ENCODE results near the gene NEIL1.
"Not testable (repeated sequence)": the region's sequence is repeated elsewhere in the genome, so short reads cannot be mapped to it uniquely, and the experiment has no call there.

Gene NEIL1

DNA sequence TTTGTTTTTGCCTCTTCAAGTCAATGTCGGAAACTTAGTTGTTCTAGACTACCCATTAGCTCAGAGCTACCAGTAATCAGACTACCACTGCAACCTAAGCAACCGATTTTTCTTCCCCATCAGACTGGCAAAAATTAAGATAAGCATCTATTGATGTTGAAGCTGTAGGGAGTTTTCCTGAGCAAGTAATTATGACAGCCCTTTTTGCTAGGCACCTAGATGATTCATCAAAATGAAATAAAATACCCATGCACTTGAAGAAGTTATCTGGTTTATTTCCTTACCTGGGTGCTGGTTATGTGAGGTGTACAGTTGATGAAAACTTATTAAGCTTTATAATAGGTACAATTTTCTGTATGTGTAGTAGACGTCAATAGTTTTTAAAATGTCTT lies 11.5 kb upstream of the NEIL1 start:
- DNase-seq: no peak

DNA sequence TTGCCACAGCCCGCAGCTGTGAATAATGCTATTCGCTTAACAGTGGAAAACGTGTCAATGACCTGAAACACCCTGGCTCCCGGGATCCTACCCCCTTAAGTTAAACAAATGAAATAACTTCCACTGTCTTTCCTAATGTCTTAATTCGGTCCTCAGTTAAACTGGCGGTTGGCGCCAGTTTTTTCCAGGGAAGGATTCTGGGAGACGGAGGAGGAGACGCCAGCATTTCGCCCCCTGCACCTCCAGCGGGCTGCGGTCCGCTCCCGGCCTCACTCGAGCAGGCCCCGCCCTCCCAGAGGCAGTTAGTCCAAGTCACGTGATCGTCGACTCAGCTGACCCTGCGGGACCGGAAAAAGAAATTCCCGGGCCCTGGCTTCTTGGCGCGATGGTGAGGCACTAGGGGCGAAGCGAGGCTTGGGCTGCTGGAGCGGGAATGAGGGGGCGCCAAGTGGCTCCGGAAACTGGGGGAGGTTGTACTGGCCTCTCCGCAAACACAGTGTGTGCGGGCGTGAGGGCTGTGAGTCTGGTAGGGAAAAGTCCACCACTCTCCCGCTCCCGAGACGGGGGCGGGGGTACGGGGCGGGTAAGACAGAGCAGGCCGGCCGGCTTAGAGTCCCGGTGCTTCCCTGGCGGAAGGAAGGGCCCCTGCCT lies 11.0 kb upstream of the NEIL1 start, which contains the start of gene COMMD4:
Gene COMMD4 (plus strand): TSS at position 359 of the 651 bp plus-strand sequence. CDS start 27 bp downstream, at position 386.
- peak; percentile 21 to 65 (median 48) for DNase-seq

DNA sequence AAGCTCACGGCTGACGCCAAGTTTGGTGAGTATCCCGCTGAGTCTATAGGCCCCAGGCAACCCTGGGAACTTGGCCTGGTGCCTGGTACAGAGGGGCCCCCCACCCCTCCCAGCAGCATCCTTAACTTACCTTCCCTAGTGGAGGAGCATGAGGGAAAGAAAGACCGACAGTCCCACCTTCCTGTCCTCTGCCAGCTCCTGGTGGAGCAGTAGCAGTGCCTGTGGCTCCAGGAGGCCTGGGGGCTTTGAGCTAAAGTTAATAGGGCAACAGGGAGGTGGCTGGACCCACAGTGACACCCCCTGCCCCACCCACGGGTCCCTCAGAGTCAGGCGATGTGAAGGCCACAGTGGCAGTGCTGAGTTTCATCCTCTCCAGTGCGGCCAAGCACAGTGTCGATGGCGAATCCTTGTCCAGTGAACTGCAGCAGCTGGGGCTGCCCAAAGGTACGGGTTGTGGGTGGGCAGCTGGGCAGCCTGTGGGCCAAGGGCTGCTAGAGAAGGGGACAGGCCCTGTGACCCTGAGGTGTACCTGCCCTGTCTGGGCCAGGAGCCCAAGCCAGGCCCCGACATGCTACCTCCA lies 8.1 kb upstream of the NEIL1 start:
- DNase-seq: no peak

DNA sequence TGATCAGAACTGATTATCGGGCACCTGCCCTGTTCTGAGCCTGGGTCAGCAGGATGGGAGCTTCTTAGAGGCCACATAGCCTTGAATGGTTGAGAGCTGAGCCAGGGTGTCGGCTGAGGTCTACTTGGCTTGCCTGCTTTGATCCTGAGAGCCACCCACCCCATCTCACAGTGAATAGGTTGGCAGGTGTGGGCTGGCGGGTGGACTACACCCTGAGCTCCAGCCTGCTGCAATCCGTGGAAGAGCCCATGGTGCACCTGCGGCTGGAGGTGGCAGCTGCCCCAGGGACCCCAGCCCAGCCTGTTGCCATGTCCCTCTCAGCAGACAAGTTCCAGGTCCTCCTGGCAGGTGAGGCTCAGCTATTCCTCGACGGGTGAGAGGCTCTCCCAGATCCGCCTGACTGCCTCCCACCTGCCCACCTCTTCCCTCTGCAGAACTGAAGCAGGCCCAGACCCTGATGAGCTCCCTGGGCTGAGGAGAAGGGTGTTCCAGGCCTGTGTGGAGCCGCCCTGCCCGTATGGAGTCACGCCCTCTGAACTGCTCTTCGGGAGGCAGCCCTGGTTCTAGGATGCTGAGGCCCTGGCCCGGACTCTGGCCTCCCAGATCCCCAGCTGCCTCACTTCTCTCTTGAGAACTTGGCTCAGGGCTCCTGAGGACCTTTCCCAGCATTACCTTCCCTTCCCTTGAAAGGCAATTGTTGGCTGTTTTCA lies 7.2 kb upstream of the NEIL1 start:
- no peak for DNase-seq

DNA sequence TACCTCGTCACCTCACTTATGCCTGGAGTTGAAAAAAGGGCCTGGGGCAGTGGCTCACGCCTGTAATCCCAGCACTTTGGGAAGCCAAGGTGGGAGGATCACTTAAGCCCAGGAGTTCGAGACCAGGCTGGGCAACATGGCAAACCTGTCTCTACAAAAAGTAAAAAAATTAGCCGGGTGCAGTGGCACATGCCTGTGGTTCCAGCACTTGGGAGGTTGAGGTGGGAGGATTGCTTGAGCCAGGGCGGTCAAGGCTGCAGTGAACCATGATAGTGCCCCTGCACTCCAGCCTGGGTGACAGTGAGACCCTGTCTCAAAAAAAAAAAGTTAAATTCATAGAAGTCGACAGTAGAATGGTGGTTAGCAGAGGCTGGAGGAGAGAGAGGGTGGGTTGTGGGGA lies 4.6 kb upstream of the NEIL1 start:
- DNase-seq: no peak

DNA sequence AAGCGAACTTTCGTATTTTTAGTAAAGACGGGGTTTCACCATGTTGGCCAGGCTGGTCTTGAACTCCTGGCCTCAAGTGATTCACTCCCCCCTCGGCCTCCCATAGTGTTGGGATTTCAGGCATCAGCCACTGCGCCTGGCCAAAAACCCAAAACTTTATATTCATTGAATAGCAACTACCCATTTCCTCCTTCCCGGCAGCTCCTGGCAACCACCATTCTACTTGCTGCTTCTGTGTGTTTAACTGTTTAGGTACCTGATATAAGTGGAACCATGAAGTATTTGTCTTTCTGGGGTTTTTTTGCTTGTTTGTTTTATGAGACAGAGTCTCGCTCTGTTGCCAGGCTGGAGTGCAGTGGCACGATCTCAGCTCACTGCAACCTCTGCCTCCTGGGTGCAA lies 2.9 kb upstream of the NEIL1 start:
- DNase-seq: not testable (repeated sequence)

DNA sequence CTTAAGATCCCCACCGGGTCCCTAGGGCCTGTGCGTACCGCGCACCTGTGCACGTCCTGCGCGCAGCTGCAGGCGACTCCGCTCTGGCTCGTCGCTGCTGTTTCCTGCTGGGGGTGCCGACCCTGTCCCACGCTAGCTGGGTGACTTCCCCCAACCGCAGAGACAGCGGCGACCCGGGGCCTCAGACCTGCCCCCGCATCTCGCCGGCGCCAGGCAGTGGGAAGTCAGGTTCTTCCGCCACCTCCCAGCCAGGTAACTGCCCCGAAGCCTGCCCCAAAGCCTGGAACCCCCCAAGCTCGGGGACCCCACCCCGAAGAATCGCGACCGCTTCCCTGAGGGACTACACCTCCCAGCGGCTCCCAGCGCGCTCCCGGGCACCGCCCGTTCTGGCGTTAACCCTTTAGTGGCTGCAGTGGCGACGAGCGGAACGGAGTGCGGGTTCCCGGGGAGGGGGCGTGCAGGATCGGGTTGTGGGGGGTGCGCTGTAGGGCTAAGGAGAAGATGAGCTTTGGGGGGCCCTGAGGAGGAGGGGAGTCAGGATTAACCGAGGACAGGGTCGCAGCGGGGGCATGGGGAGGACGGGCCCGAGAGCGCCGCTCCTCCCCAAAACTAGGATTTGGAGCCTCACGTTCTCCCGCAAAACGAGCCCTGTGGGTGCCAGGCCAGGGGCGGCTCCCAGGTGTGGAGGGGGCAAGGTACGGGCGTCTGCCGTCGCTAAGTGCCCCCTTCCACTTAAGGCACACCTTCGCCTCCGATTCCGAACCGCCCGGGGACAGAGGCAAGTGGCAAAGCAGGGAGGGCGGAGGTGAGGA lies 589 bp downstream of the NEIL1 start:
- DNase-seq: peak; percentile 24 to 72 (median 56)

DNA sequence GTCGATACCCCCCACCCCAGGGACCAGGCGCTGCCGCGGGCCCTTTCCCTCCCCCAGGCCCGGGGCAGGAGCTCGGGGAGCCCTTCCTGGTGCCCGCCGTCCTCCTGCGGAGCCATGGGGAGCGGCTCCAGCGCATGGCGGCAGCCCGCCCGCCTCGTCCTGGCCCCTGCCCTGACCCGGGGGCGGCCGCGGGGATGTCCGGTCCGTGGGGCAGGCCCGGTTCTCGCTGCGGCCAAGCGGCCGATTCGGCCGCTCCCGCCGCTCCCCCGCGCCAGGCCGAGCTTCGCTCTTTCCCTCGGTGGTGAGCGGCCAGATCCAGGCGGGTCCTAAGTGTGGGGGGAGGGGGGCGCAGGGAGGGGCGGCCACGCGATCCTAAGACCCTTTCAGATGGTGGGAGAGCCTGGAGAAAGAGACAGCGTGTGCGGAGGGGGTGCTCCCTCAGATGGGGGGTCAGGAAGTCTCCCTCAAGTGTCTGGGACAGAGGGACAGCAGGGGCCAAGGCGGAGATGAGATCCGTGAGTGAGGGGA lies 1.3 kb downstream of the NEIL1 start:
- peak in 1 of 6 experiments; percentile 9 for DNase-seq

DNA sequence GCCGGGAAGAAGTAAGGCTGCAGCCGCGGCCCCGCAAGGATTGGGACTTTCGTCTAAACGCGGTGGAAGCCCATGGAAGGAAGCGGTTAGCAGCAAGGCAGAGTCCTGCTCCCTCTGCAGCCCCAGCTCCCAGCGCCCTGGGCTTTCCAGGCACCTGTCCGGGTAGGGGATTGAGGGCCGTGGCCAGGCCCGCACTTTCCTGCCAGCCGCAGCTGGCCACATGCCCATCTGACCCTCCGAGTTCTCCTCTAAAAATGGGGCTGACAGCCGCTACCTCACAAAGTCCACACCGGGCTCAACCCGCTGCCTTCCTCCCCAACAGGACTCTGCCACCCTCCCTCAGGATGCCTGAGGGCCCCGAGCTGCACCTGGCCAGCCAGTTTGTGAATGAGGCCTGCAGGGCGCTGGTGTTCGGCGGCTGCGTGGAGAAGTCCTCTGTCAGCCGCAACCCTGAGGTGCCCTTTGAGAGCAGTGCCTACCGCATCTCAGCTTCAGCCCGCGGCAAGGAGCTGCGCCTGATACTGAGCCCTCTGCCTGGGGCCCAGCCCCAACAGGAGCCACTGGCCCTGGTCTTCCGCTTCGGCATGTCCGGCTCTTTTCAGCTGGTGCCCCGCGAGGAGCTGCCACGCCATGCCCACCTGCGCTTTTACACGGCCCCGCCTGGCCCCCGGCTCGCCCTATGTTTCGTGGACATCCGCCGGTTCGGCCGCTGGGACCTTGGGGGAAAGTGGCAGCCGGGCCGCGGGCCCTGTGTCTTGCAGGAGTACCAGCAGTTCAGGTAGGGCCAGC lies 1.9 kb downstream of the NEIL1 start:
- DNase-seq: peak in 2 of 6 experiments; percentile 17 to 35

DNA sequence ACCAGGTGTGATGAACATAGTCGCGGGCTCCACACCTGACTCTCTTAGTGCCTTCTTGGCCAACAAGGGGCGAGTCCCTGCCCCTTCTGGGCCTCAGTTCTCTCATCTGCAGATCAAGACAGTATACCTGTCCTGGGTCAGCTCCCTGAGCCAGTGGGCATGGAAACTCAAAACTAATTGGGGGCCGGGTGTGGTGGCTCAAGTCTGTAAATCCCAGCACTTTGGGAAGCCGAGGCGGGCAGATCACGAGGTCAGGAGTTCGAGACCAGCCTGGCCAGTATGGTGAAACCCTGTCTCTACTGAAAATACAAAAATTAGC lies 2.5 kb downstream of the NEIL1 start:
- not testable (repeated sequence) for DNase-seq

DNA sequence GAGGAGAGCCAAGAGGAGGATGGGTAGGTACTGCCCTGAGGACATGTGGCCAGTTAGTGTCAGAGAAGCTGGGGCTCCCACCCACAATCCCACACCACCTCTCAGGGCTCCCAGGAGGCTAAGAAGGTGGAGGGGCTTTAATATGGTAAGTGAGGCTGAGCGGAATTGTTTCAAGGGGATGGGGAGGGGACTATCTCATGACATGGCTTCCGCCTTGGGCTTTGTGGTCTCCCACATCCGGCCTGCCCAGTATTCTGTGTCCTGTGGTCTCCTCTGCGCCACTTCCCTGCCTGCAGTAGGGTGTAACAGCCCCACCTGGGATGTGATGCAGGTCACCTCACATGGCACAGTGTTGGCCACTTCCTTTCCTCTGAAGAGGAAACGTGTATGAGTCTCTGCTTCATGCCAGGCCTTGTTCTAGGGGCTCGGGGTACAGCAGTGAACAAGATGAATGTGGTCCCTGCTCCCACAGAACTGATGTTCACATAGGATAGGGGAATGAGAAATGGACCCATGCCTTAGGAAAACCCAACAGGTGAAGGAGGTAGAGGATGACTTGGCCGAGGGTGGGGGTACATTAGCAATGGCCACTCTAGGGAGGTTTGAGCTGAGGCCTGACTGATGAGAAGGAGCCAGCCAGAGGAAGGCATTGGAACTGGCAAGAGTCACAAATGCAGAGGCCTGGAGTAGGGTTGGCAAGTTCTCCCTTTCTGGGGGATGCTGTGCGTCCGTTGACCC lies 3.2 kb downstream of the NEIL1 start:
- peak; percentile 28 to 89 (median 68) for DNase-seq

DNA sequence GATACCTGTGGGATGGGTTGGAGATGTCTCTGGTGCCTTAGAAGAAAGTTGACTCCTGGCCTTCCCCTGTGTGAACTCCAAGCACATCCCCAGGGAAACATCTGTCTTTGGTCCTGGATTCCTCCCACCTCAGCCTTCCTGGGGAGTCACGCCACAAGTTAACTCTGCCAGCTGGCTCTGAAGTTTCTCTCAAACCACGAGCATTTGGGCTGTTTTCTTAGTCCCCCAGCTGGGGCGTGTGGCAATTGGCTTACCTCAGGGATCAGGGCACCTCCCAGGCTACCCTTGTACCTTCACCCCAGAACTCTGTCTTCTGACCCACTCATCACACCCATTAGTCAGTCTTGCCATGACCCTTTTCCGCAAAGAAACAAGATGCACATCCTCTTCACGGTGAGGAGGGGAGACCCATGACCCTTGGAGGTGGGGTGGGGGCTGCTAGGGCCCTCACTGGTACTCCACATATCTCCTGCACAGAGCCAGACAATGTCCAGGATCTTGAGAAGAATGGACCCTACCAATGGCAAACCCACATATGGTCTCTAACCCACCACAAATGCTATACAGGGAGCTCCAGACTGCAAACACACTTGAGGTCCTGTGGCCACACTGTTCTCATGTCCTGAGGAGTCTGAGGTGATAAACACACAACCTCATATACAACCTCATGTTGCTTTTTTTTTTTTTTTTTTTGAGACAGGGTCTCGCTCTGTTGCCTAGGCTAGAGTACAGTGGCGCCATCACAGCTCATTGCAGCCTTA lies 3.9 kb downstream of the NEIL1 start:
- DNase-seq: peak in 2 of 6 experiments; percentile 24 to 49

DNA sequence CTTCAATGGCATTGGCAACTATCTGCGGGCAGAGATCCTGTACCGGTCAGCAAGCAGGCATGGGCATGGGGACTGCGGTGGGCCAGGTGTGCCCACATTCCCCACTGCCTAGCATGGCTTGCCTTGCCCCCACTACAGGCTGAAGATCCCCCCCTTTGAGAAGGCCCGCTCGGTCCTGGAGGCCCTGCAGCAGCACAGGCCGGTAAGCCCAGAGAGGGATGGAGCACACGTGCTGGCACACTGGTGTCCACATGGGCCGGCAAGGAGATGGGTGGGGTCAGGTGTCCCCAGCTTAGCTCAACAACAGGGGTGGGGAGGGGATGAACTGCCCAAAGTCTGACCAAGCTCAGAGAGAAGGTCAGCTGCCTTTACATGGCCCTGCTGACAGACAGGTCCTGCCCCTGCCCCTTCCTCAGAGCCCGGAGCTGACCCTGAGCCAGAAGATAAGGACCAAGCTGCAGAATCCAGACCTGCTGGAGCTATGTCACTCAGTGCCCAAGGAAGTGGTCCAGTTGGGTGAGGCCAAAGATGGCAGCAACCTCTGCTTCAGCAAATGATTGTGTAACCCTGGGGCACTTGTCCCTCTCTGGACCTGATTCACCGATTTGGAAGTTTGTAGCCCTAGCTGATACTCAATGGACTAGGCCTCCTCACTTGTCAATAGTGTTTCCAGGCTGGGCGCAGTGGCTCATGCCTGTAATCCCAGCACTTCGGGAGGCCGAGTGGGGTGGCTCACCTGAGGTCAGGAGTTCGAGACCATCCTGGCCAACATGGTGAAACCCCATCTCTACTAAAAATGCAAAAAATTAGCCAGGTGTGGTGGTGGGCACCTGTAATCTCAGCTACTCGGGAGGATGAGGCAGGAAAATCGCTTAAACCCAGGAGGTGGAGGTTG lies 5.6 kb downstream of the NEIL1 start:
- DNase-seq: no peak

DNA sequence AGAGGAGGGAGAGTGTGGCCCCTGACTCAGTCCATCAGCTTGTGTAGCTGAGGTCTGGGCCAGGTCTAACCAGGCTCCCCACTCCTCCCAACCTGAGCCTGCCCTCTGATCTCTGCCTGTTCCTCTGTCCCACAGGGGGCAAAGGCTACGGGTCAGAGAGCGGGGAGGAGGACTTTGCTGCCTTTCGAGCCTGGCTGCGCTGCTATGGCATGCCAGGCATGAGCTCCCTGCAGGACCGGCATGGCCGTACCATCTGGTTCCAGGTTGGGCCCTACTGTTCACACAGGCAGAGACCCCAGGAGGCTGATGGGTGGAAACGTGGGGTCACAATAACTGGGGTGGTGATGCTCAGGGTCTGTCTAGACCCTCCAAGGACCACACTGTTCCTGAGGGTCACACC lies 6.8 kb downstream of the NEIL1 start:
- no peak for DNase-seq

DNA sequence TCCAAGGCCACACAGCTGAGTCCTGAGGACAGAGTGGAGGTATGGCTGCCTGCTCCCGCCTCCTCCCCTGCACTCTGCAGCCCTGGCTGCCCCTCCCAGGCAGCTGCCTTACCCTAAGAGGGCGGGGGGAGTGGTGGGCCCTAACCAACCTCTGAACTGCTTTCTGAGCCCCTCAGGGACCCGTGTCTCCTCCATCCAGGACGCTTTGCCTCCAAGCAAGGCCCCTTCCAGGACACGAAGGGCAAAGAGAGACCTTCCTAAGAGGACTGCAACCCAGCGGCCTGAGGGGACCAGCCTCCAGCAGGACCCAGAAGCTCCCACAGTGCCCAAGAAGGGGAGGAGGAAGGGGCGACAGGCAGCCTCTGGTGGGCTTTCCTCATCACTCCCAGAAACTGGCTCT lies 7.6 kb downstream of the NEIL1 start:
- no peak for DNase-seq

DNA sequence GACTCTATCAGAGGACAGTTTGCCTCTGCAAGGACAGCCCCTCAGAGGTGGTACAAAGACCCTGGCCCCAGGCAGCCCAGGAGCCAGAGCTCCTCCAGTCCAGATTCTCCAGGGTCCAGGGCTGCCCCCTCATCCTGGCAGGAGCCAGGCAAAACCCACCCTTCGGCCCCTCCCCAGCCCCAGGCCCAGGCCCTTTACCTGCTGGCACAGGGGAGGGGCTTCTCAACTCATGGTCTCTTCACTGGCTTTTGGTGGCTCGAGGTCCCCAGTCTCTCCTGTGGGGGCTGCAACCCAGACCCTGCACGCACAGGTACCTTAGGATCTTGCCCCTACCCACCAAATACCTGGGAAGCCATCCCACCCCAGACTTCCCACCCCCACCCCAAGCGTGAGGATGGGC lies 8.5 kb downstream of the NEIL1 start:
- DNase-seq: no peak

DNA sequence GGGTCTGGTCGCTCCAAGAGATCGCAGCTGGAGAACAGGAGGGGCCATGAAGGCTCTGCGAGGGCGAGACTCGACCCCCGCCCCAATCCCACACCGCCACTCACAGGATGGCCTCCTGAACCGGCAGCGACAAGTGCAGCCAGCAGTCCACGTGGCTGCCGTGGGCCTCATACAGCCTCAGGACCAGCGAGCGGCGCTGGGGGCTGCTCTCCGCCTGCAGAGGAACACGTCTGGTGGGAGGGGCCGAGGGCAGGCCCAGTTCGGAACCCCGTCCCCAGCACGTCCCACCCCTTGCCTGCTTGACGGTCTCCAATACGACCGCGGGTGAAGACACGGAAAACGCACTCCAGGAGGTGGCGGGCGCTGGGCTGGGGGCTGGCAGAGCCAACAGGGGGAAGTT lies 9.2 kb downstream of the NEIL1 start:
- no peak for DNase-seq

DNA sequence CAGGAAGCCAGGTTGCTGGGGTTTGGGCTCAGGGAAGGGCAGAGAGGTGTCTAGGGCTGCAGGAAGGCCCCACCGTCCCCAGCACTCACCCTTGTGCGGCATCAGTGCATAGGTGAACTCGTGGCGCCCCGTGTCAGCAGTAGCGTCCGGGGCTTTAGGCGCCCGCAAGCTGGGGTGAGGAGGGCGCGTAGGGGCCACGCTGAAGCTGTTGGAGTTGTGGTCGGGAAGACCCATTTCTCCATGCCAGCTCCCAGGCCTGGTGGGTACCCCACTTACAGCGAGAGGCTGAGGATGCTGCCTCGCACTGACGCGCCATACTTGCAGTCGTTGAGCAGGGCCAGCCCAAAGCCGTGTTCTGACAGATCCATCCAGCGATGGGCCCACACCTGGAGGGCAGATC lies 9.7 kb downstream of the NEIL1 start:
- no peak for DNase-seq

DNA sequence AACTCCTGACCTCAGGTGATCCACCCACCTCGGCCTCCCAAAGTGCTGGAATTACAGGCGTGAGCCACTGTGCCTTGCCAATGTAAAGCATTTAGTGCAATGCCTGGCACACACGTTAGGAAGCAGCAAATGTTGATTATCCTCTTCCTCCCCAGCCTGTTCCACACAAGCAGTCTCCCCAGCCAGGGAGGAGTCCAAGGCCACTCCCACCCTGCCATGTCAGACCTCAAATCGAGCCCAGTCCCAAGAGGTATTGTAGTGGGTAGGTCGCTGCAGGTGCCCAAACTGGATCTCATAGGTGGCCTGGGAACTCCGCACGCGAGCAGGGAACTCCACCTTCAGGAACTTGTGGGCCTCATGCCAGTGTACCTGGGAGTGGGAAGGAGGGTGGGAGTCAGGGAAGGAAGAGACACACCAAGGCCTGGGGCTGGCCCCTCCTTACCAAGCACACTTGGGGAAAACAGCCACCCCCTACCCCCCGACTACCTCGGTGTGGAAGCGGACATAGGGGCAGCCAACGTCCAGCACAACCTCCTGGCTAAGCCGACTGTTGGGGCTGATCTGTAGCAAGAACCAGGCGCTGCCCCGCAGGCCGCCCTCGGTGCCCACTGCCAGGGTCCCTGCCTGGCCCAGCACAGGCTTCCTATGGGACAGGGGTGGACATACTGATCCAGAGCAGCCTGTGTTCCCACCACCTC lies 11.3 kb downstream of the NEIL1 start:
- DNase-seq: no peak

Data from stimulated activated naive CD4-positive, alpha-beta T cell (primary cell).